Thyroid gland (tissue), 4 donors: ENCODE measurements around the gene PDE4B.

Source experiments
- CTCF ChIP-seq, 6 experiments: fragments of 200-600 bp in 3 of 6; fragments of 450-650 bp in 3 of 6; sonication (generic) in 3 of 6; IDR thresholded peaks; one replicate each; pipeline ENCODE4 v1.5.1; 2016 to 2019; ENCODE audit warnings: antibody characterized with exemption in 6 of 6, mild to moderate bottlenecking in 2 of 6, inconsistent platforms in 1 of 6, moderate library complexity in 1 of 6
- POLR2A ChIP-seq, 2 donors: fragments of 450-650 bp; IDR thresholded peaks; one replicate each; pipeline ENCODE4 v1.6.1; 2017; ENCODE audit warnings: antibody characterized with exemption in 2 of 2, mild to moderate bottlenecking in 2 of 2, moderate library complexity in 1 of 2

GRCh38 chr1:65990161-65990560 lies 197.5 kb downstream of the PDE4B start:
- TF ChIP-seq CTCF (IDR thresholded peaks at IDR 0.05) (no peak), POLR2A (IDR thresholded peaks at IDR 0.05) (no peak)
